ENCODE results near the gene FYB2. TPM values are rescaled to one million over a fixed set of nuclear protein-coding genes. Genes with fewer than 3 reads are reported as not detected.

Gene FYB2
- total RNA-seq, 1 experiment from 2014 or later: not detected

DNA sequence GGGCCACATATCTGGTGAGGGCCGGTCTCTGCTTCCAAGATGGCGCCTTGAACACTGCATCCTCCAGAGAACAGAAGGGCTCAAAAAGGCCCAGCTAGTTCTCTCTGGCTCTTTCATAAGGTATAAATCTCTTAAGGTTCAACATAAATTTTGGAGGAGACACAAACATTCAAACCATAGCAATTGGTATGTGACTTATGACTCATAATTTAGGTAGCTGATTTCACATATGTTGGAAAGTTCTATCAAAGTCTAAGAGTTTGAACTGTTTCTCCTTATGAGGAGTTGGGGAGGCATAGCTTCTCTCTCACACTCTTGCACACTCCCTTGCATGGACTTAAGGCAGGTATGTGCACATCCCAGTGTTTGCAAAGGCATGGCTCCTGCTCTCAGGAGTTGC, 5.1 kb upstream of the FYB2 start:
- peaks cover 5% of the 10 kb centered on the region; the same call in 1 of the 2 replicates for H3K27me3 ChIP-seq
- H3K9me3 ChIP-seq (replicated peaks): no peaks in the 10 kb centered on the region
- H3K27ac ChIP-seq: no peak overlapping the region
- no peak overlapping the region for H3K4me3 ChIP-seq
- no peaks in the 10 kb centered on the region for H3K36me3 ChIP-seq
- no peaks in the 10 kb centered on the region for H3K4me1 ChIP-seq
- DNase-seq: no peak

DNA sequence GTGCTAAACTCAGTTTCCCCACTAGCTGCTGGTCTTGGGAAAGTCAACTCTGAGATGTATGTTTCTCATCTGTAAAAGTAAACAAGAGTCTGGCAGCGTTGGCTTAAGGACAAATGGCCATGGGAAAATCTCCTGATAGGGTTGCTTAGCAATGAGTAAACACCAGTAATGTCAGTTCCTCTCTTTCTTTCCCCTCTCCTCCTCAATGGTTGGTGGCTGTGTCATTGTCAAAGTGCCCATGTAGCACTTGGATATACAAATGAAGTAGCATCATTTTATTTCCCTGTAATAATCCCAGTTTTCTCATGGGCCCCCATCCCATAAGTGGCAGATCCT, 2.2 kb upstream of the FYB2 start:
- Histone ChIP-seq H3K4me1 (no peaks in the 10 kb centered on the region), H3K36me3 (no peaks in the 10 kb centered on the region), H3K4me3 (no peak overlapping the region), H3K27ac (no peak overlapping the region), H3K9me3 (replicated peaks) (no peaks in the 10 kb centered on the region), H3K27me3 (peaks cover 6% of the 10 kb centered on the region; the same call in 1 of the 2 replicates)
- DNase-seq: no peak

DNA sequence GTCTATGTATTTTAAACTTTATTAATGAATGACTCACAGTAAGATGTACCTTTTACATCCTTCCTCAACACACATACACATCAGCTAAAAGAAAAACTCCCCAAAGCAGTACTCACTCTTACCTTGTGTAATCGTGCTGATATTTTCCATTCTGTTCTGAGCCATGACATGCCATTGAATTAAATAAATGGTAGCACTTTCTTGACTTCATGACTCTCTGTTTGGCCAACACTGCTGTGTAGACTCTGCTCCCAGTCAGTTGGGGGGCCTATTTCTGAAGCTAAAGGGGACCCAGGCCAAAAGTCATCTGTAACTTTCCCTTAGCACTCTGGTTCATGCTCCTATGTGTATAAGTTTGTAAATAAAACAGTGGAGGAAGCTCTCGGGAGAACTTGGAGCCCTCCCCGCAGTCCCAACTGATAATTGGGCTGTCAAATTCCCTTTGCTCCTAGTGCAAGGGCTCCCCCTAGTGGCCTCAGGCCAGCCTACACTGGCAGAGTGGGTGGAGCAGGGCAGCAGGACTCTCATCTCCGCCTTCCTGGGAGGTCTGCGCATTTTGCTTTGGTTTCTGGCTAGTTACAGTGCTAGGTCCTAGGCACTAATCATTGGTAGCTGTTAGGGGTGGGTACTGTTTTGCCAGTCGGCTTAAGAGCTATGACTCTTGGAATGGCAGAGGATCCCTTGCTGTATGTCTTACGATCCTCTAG, 1.7 kb upstream of the FYB2 start:
- no peak overlapping the region for H3K4me3 ChIP-seq
- H3K9me3 ChIP-seq (replicated peaks): no peaks in the 10 kb centered on the region
- H3K36me3 ChIP-seq: no peaks in the 10 kb centered on the region
- no peak overlapping the region for H3K27ac ChIP-seq
- H3K4me1 ChIP-seq: no peaks in the 10 kb centered on the region
- peak; percentile 72 to 79 for DNase-seq
- peaks cover 6% of the 10 kb centered on the region; the same call in 1 of the 2 replicates for H3K27me3 ChIP-seq

DNA sequence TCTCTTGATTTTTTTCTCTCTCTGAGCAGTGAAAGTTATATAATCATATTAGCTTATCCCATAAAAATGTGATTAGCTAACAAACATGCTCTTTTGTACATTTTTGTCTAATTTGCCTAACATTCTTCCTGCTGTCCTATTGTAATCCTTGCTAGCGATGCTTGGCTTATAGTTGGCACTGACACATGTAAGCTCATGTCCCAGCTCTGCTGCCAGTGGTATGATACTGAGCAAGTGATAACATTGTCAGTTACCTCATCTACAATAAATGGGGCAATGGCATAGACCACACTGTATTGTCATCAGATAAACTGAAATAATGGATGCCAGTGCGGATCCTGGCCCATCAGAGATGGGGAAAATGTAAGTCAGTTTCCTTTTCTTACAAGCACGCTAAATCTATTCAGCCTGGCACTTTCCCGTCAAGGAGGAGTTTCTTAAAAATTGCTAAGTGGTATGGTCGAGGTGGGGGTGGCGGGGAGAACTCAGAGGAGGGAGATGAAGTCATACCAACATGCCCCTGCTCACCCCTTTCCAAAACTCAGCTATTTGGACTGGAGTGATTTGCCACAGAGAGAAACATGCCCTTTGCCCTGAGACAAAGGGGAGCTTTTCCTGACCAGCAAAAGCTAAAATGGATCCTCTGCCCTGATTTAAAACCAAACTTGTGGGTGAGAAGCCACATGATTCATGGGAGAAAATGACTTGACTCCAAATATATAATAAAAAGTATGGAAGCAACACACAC, 1.3 kb downstream of the FYB2 start:
- H3K36me3 ChIP-seq: no peaks in the 10 kb centered on the region
- H3K4me1 ChIP-seq: no peaks in the 10 kb centered on the region
- H3K9me3 ChIP-seq (replicated peaks): no peaks in the 10 kb centered on the region
- peaks cover 6% of the 10 kb centered on the region; the same call in 1 of the 2 replicates for H3K27me3 ChIP-seq
- no peak overlapping the region for H3K27ac ChIP-seq
- no peak overlapping the region for H3K4me3 ChIP-seq
- DNase-seq: no peak

DNA sequence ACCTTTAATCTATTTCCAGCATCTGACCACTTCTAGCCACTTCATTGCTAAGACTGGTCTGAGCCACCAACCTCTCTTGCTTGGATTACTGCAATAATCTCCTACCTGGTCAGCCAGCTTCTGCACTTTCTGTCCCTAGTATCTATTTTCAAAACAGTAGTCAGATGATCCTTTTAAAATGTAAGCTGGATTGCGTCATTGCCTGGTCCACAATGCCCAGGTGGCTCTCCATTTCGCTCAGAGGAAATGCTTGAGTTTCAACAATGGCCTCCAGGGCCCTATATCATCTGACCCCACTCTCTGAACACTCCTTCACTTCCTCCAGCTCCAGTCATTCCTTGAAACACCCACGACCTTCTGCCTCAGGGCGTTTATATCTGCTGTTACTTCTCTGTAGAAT, 2.3 kb downstream of the FYB2 start:
- no peaks in the 10 kb centered on the region for H3K4me1 ChIP-seq
- H3K27ac ChIP-seq: no peak overlapping the region
- H3K9me3 ChIP-seq (replicated peaks): no peaks in the 10 kb centered on the region
- H3K36me3 ChIP-seq: no peaks in the 10 kb centered on the region
- H3K27me3 ChIP-seq: peaks cover 6% of the 10 kb centered on the region; the same call in 1 of the 2 replicates
- H3K4me3 ChIP-seq: no peak overlapping the region
- no peak for DNase-seq

DNA sequence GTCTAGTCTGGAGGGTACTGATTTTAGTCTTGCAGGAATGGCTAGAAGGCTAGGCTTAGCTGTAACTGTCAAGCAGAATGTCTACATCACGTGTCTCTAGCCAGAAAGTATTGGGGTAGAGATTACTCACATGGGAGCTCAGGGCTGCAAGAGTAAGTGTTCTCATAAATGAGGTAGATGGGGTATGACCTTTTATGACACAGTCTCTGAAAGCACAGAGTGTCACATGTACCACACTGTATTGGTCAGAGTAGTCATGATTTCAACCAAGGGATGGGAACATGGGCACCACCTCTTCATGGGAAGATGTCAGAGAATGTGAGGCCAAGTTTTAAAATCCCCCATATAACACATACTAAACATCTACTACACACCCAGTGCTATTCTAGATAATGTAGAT, 2.9 kb downstream of the FYB2 start:
- H3K27ac ChIP-seq: no peak overlapping the region
- DNase-seq: no peak
- H3K4me3 ChIP-seq: no peak overlapping the region
- no peaks in the 10 kb centered on the region for H3K9me3 ChIP-seq (replicated peaks)
- H3K4me1 ChIP-seq: no peaks in the 10 kb centered on the region
- no peaks in the 10 kb centered on the region for H3K36me3 ChIP-seq
- peaks cover 6% of the 10 kb centered on the region; the same call in 1 of the 2 replicates for H3K27me3 ChIP-seq

DNA sequence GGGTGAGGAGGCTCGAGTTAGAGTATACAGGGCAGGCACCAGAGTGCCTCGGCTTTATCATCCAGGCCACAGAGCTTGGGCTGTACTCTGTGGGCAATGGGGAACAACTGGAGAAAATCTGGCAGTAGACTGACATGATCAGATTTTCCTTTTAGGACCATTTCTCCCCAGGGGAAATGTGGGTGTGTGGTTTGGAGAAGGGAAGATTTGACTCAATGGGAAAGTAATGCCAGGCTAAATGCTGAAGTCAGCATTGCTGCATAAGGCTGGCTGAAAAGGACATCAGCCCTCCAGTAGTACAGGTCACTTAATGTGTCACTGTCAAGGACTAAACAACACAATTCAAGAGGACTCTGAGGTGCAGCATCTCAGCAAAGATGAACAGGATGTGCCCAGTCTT, 5.0 kb downstream of the FYB2 start:
- Histone ChIP-seq H3K36me3 (no peaks in the 10 kb centered on the region), H3K4me1 (no peaks in the 10 kb centered on the region), H3K9me3 (replicated peaks) (no peaks in the 10 kb centered on the region), H3K4me3 (no peak overlapping the region), H3K27ac (no peak overlapping the region), H3K27me3 (peaks cover under 1% of the 10 kb centered on the region; the same call in 1 of the 2 replicates)
- no peak for DNase-seq

DNA sequence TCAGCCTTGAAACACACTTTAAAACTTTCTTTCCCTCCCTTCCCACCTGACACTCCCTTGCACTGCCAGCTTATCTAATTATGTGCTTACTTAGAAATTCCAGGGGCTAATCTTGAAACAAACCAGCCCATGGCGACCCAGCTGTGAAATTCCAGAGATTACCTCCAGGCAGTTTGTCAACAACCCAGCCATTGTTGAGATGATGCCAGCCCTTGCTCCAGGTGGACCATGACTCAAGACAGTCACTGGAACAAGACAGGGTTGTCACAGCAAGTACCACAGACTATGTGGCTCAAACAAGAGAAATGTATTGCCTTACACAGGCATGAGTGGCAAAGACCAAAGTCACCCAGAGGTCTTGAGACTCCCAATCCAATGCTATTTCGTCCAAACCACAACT, 7.9 kb downstream of the FYB2 start:
- Histone ChIP-seq H3K36me3 (no peaks in the 10 kb centered on the region), H3K4me3 (no peak overlapping the region), H3K27ac (no peak overlapping the region), H3K27me3 (no peaks in the 10 kb centered on the region), H3K9me3 (replicated peaks) (no peaks in the 10 kb centered on the region), H3K4me1 (no peaks in the 10 kb centered on the region)
- DNase-seq: peak in 1 of 2 experiments; percentile 17

DNA sequence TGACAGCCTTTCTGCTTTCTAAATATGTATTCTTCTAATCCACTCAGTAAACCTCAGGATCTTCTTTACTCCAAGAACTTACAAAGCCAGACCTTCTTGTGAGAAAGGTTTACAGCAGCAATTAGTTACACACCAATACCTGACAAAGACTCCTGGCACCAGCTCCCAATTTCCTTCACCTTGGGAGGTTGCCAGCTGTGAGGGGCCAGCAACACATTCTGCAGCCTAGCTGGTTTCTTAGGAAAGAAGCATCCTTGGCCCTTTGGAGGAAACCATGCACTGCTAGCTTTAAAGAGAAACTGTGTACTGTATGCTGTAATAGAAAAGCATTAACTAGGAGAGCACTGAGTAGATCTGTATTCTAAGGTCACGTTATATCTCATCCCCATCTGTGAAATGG, 10.8 kb downstream of the FYB2 start:
- Histone ChIP-seq H3K4me1 (no peaks in the 10 kb centered on the region), H3K4me3 (no peak overlapping the region), H3K36me3 (no peaks in the 10 kb centered on the region), H3K27me3 (no peaks in the 10 kb centered on the region), H3K9me3 (replicated peaks) (no peaks in the 10 kb centered on the region), H3K27ac (no peak overlapping the region)
- DNase-seq: no peak

DNA sequence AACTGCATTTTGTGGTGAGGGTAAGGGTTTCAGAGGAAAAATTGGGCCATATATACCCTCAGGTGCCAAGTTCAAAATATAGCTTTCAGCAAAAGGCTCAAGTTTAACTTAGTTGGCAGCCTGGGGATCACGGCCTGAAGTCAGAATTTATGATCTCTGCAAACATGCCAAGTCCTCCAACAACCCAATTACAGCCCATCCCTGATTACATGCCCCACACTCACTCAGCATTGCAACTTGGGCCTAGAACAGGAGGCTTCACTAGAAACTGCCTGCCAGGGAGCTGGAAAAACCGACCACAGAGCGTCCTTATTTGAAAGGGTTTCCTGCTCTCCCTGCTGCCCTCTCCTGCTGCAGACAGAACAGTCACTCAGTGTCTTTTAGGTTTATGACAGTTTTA, 12.4 kb downstream of the FYB2 start:
- H3K27me3 ChIP-seq: no peaks in the 10 kb centered on the region
- H3K4me3 ChIP-seq: no peak overlapping the region
- no peaks in the 10 kb centered on the region for H3K4me1 ChIP-seq
- H3K27ac ChIP-seq: no peak overlapping the region
- no peak for DNase-seq
- no peaks in the 10 kb centered on the region for H3K36me3 ChIP-seq
- H3K9me3 ChIP-seq (replicated peaks): no peaks in the 10 kb centered on the region

DNA sequence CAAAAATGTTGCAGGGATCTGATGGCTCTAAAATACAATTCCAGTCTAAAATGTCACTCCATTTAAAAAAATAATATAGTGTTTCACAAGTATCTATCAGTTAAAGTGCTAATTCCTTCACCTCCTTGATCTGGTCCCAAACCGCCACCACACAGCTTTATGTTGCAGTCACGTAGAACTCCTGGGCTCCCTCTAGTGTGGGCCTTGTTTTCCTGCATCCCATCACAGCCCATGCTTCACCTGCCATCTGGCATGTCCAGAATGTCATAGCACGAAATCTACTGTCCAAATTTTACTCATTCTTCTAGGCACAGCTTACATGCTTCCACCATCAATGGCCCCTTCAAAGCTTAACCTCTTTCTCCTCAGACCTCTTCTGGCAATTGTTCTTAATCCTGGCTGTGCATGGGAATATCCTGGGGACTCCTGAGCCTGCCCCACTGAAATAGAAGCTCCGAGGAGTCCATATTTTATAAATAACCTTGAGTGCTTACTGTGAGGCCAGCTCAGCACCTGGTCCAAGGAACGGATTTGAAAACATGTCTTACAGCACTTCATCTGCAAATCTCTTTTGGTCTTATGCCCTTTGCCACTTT, 15.5 kb downstream of the FYB2 start:
- Histone ChIP-seq H3K4me3 (no peak overlapping the region), H3K36me3 (no peaks in the 10 kb centered on the region), H3K9me3 (replicated peaks) (no peaks in the 10 kb centered on the region), H3K4me1 (no peaks in the 10 kb centered on the region), H3K27ac (no peak overlapping the region), H3K27me3 (no peaks in the 10 kb centered on the region)
- peak; percentile 15 to 55 for DNase-seq

DNA sequence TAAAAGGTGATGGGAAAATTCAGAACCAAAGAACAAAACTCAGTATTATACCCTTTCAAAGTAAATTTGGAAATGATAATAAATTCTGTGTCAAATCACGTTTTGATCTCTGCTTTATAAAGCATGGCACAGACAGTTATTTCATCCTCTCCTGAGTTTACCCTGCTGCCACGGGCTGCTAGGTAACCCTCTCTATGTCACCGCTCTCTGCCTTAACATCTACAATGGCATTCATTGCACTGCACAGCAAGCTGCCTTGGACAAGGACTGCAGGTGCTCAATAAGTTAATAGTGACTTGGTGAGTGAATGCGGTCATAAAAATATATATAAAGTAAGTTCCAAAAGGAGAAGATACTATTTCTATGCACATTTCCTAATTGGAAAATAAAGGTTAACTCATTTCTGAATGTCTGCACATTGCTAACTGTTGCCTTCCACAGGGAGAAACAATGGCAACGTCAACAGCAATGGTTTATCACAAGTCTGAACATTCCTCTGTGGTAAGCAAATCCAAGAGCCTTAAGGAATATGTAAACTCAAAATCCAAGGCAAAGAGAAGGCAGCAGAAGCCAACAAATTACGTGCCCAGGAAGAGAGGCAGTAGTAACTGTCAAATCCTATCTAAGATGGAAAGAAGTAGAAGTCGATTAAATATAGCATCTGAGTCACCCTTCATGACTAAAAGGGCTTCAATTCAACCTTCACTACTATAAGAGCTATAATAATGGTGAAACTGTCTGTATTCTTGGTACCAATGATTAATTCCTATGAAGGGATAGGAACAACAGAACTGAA, 19.4 kb downstream of the FYB2 start:
- H3K27ac ChIP-seq: no peak overlapping the region
- DNase-seq: no peak

DNA sequence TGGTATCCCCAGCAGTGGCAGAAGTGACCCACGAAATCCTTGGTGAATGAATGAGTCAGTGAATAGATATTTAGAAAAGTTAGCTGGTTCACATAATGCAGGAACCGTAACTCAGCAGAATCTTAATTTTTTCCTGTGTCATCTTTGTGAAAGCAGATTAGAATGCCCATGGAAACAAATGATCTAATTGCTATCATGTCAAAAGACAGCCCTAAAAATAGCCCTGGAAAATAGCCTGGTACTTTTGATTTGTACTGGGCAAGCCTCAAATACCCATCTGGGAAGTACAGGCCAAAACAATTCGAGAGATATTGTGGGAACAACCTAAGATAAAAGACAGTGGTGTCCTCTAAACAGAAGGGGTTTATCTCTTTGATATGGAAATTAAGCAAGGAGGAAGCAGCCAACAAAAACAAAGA, 21.1 kb downstream of the FYB2 start:
- Histone ChIP-seq H3K27me3 (0 out of 2 replicates have a peak, but pooled peaks cover 3% of the 10 kb centered on the region), H3K9me3 (replicated peaks) (no peaks in the 10 kb centered on the region), H3K4me1 (no peaks in the 10 kb centered on the region), H3K4me3 (no peak overlapping the region), H3K27ac (no peak overlapping the region), H3K36me3 (no peaks in the 10 kb centered on the region)
- DNase-seq: no peak

More for the DNA sequence above, 19.4 kb downstream of the FYB2 start:
- H3K9me3 ChIP-seq (replicated peaks): no peaks in the 10 kb centered on the region
- H3K4me1 ChIP-seq: no peaks in the 10 kb centered on the region
- H3K36me3 ChIP-seq: no peaks in the 10 kb centered on the region
- no peak overlapping the region for H3K4me3 ChIP-seq
- H3K27me3 ChIP-seq: 0 out of 2 replicates have a peak, but pooled peaks cover 3% of the 10 kb centered on the region

DNA sequence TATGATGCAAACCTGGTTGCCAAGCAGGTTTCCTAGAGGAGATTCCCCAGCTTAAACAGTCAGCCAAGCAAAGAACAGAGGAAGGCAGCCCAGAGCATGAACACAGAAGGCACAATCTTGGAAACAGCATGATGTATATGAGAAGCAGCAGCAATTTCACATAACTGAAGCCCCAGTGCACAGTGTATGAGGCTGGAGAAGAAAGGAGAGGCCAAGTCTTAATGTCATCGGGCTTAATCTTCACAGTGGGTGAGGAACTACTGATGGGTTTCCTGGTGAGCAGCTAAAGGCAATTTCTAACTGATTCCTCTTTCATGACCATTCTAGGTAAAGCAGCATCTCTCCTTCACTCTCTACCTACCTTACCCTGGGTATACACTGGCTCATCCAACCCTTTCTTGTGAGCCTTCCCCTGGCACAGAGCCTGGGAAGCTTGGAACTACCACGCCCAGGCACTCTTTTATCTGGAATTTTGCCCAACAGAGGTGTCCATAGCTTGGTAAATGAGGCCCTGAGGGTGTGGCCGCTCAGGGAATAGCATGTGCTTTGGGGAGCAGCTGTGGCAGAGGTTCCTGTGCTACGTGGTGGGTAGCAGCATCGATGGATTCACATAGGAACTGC, 22.0 kb downstream of the FYB2 start:
- DNase-seq: peak in 1 of 2 experiments; percentile 16
- no peaks in the 10 kb centered on the region for H3K4me1 ChIP-seq

More for the DNA sequence above, 22.0 kb downstream of the FYB2 start:
- Histone ChIP-seq H3K36me3 (no peaks in the 10 kb centered on the region), H3K27me3 (0 out of 2 replicates have a peak, but pooled peaks cover 3% of the 10 kb centered on the region), H3K4me3 (no peak overlapping the region), H3K27ac (no peak overlapping the region), H3K9me3 (replicated peaks) (no peaks in the 10 kb centered on the region)

All from SJCRH30 (cell line).